Activated gamma-delta T cell treated with Interleukin-2 at 50 U/mL for 16 hours (primary cell): Measurements from ENCODE around the gene SLC24A4.

Experiments
- DNase-seq: peaks from one replicate; pipeline ENCODE4 v3.0.0-alpha.2; 2020

Gene SLC24A4

GRCh38 chr14:92460541-92460915, 137.6 kb downstream of the SLC24A4 start:
- no peak for DNase-seq

GRCh38 chr14:92460916-92461579, 138.1 kb downstream of the SLC24A4 start:
- no peak for DNase-seq

DNA sequence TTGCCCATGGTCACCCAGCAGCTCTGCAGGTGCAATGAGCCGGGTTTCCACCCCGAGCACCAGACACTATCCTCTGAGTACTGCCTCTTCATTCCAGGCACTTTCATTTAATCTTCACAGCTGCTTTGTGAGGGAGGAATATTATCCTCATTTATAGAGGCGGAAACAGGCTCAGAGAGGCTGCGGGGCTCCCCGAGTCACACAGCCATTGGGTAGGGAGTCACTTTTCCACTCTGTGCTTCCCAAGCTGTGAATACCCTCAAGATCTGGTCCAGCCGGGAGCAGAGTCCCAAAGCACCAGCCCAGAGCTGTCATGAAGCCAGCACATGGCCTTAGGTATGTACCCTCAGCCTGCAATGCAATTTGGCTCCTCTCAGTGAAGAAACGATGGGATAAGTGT, 138.9 kb downstream of the SLC24A4 start:
- no peak for DNase-seq

DNA sequence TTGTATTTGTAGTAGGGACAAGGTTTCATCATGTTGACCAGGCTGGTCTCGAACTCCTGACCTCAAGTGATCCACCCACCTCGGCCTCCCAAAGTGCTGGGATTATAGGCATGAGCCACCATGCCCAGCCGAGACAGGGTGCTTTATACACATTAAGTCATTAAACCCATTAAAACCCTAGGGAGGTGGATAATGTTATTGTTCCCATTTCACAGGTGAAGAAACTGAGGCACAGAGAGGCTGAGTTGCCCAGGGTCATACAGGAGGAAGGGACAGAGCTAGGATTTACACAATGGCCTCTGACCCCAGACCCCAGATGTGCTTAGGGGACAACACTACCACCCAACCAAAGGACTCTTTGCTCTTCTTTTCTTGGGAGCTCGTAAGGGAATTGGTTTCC, 139.6 kb downstream of the SLC24A4 start:
- DNase-seq: no peak

DNA sequence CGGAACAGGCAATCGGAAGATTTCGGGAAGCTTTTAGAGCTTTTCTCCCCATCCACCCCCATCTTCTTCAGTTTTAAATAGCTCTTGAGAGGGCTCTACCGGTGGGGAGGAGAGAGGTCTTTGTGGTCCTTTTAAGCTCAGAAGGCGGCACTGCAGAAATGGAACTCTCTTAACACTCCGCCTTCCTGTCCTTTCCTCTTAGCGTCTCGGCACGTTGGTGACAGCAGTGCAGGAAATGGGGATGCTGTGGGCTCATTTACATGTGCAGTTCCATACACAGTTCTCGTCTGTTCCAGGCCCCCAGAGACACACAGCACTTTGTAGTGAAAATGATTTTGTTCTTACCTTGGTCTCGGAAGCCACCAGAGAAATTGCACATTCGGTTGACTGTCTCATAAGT, 140.2 kb downstream of the SLC24A4 start:
- DNase-seq: no peak

GRCh38 chr14:92464156-92464555, 141.2 kb downstream of the SLC24A4 start:
- no peak for DNase-seq

GRCh38 chr14:92464716-92465115, 141.8 kb downstream of the SLC24A4 start:
- DNase-seq: no peak

DNA sequence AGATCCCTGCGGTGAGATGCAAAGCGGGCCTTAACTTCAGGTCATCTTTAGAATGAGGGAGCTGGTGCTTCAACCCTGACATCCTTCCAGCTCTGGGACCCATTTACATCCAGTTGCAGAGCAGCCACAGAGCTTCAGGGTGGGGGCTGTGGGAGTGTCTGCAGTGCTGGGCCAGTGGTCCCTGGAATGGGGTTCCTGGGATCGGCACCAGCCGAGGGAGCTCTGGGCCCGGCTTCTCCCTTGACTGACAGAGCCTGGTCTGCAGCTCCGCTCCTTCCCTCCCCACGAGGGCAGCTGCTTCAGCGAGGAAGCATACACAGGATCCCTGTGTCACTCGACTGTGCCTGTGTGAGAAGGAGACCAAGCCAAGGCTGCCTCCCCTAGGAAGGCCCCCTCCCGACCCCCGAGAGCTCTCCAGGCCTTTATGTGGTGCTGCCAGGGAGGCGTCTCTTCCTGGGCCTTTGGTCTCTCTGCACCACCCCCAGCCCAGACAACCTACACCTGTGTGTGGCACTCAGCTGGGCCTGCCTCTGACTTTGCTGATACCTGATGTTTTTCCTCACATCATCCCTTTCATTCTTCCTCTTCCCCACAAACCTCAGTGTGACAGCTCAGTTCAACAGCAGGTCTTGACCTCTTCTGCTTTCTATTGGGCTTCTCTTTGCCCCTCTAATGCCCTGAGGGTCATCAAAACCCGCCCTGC, 142.5 kb downstream of the SLC24A4 start:
- no peak for DNase-seq

DNA sequence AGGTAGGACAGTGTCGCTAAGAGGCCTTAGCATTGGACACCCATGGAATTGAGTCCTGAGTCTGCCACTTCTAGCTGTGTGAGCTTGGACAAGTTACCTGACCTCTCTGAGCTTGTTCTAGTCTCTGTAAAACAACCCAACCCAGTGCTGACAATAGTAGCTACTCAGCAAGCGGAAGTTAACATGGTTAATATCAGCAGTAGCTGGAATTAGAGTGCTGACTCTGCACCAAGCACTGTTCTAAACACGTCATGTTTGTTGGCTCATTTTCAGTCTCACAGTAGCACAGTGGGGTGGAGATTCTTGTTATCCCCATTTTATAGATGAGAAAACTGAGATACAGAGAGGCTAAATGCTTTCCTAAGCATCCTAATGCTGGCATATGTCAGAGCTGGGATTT, 143.1 kb downstream of the SLC24A4 start:
- DNase-seq: no peak

- no peak for DNase-seq
Observed at GRCh38 chr14:92469515-92469914, 146.6 kb downstream of the SLC24A4 start.

GRCh38 chr14:92470215-92470614, 147.2 kb downstream of the SLC24A4 start:
- no peak for DNase-seq

GRCh38 chr14:92470811-92471210, 147.8 kb downstream of the SLC24A4 start:
- DNase-seq: no peak

DNA sequence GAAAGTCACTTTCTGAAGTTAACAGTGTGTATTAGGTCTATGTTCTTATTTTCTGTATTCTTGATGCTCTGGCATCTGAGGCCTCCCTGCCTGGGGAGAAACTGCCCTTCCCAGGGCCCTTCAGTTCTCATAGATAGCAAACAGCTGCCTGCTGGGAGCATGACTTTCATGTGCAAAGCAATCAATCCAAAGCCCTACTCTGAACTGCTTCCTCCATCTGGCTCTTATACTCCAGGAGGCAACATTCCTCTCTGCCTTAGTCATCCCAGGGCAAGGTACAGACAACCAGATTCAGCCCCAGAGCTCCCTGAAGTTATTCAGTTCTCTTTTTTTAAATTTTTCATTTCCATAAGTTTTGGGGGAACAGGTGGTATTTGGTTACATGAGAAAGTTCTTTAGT, 149.0 kb downstream of the SLC24A4 start:
- DNase-seq: no peak

DNA sequence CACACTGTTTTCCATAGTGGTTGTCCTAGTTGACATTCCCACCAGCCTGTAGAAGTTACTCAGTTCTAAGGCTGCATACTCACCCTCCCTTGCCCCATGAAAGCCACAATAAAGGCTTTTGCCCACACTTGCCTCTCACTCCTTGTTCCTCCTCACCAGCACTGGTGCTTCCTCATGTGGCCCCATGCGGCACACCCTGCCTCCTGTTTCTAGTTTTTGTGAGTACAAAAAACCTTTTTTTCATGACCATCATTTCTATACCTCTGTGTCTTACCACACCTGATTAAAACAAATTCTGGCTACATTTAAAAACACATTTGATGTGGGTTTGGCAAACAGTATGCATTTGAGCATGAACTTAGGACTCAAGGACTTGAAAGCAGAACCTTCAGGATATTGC, 149.9 kb downstream of the SLC24A4 start:
- no peak for DNase-seq

GRCh38 chr14:92473261-92473968, 150.4 kb downstream of the SLC24A4 start:
- no peak for DNase-seq

DNA sequence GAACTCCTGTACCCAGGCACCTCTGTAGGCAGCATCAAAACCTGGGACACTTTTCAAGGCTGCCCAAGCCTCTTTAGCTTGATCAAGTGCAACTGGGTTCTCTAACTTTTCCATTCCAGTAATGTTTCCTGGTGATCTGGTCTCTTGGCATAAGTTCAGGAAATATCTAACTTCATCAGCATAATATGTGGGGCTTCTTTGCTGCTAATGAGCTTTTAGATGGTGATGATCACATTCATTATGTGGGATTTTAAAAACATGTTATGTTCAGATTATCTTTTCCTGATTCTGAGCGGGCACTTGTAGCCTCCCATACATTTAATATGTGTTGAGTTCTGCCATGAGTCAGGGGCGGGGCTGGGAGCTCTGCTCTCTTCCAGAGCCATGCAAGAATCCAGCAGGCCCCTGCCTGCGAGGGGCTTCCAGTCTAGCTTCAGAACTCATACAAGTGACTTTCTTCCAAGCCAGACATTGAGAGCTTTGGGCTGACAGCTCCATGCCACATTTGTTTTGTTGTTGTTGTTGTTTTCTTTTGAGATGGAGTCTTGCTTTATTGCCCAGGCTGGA, 151.1 kb downstream of the SLC24A4 start:
- no peak for DNase-seq

- no peak for DNase-seq
Observed at GRCh38 chr14:92475037-92475436, 152.1 kb downstream of the SLC24A4 start.

DNA sequence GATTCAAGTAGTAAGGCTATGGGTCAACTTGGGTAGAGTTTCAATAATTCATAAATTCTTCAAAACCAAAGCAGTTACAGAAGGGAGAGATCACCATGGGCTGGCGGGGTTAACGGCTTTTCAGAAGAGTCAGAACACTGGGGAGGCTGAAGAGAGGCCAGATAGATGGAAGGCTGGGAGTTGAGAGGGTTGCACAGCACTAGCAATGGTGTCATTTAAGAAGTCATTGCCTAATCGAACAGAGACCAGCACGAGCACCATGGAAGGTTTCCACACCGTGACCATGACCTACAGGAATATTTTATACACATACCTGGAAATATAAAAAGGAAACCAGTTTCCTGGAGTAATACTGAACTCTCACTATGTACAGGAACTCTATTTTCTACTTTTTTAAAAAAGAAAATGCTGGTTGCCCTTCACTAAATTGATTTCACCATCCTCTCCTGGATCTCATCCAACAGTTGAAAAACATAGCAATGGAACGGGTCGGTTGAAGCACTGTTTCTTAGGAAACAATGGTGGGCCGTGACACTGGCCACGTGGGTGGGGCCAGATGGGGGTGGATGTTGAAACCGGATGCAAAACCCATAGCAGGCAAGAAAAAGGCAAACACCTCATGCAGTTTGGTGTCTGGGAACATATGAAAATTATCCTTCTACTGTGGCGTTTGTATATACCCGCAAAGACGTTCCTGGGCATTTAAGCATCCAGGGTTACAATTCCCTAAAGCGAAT, 152.7 kb downstream of the SLC24A4 start:
- DNase-seq: no peak

DNA sequence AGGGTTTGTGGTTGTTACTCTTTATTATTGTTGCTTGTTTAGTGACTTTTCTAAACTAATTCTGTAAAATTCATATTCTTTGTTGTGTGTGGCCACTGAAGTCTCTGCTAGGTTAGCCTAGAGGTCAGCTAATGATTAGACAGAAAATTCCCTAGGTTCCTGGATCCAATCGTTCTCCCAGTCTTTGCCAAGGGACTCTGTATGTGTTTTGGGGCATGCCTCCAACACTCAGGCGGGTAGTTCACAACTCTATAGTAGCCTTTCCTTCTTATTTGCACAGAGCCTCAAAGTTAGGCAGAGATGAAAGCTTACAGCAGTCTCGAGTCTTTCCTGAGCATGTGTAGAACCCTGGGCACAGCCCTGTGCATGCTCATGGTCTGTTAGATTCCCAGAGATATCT, 157.9 kb downstream of the SLC24A4 start:
- no peak for DNase-seq

- no peak for DNase-seq
Observed at GRCh38 chr14:92481386-92481785, 158.4 kb downstream of the SLC24A4 start.

GRCh38 chr14:92481811-92482555, 159.0 kb downstream of the SLC24A4 start:
- DNase-seq: no peak

DNA sequence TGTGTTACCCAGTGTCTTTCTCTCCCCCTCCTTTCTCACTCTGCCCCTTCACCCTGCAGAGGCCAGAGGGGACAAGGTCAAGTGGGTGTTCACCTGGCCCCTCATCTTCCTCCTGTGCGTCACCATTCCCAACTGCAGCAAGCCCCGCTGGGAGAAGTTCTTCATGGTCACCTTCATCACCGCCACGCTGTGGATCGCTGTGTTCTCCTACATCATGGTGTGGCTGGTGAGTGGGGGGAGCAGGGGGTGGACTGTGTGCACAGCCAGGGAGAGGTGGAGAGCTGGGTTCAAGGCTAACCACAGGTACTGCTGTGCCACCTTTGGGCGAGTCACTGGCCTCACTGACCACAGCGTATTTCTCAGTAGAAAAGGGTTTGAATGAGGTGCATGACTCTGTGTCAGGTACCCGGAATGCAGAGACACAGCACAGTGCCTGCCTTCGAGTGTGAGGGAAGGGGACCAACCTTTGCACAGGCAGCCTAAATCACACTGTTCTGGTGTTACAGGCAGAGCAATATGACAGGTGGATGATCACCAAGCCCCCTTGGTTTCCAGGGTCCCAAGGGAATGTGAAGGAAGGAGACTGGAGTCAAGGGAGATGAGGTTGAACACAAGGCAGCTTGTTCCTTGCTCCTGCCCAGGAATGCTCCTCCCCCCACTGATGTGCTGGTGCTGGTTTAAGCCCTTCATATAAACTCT, 159.8 kb downstream of the SLC24A4 start:
- DNase-seq: no peak
